ENCODE results near the gene PWWP2B.

The PWWP2B gene

DNA sequence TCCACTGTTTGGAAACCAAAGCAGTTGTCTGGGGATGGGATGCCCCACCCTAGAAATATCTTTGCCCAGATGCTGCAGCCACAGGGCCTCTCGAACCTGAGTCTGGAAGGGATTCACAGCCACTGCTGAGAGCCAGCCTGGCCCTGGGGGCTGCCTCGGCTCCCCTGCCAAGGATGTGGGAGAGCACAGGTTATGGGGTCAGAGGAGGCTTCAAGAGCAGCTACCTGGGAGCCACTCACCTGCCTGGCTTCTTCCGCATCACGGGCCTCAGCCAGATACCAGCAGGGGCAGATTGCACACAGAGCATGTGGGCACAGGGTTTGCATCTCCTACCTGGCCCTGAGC lies 5.4 kb upstream of the PWWP2B start:
- no peak overlapping the region for H3K4me3 ChIP-seq (ENCODE audit: low read length)
- no peak for TF ChIP-seq ZNF274 (IDR thresholded peaks at IDR 0.05; ENCODE audit: low read depth, low read length)

DNA sequence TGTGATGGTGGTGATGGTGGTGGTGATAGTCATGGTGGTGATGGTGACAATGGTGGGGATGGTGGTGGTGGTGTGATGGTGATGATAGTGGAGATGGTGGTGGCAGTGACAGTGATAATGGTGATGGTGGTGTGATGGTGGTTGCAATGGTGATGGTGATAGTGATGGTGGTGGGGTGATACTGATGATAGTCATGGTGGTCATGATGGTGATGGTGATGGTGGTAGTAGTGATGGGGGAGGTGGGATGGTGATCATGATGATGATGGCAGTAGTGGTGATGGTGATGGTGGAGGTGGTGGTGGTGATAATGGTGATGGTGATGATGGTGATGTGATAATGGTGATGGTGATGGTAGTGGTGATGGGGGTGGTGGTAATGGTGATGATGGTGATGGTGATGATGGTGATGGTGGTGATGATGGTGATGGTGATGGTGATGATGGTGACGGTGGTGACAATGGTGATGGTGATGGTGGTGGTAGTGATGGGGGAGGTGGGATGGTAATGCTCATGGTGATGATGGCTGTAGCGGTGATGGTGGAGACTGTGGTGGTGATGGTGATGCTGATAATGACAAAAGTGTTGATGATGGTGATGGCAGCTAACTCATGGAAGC lies 4.7 kb upstream of the PWWP2B start:
- no peak for TF ChIP-seq ZNF274 (IDR thresholded peaks at IDR 0.05; ENCODE audit: low read depth, low read length)
- H3K4me3 ChIP-seq (ENCODE audit: low read length), result no peak overlapping the region

- H3K4me3 ChIP-seq (ENCODE audit: low read length), result no peak overlapping the region
Observed at GRCh38 chr10:132392811-132393694, 3.9 kb upstream of the PWWP2B start.

DNA sequence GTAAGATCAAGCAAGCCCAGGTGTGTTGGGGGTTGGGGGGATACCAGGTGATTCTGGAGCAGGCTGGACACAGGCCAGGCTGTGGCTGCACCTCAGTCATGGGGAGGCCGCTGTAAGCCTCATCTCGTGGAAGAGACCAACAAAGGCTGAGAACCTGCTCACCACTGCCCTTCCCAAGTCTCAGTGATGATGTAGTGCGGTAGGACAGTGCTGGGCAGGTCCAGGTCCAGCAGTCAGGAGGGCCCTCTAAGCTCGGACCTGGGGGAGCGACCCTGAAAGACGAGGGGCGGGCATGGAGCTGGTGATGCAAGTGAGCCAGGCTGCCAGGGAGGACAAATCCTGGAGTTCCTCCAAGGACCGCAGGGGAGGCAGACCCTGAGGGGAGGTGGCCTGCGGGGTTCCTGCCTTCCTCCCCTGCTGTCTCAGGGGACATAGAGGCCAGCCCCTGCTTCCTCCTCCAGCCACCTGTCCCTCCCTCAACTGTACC lies 3.3 kb upstream of the PWWP2B start:
- no peak overlapping the region for H3K4me3 ChIP-seq (ENCODE audit: low read length)
- TF ChIP-seq ZNF274 (IDR thresholded peaks at IDR 0.05; ENCODE audit: low read depth, low read length), result no peak

More at GRCh38 chr10:132392811-132393694, 3.9 kb upstream of the PWWP2B start:
- TF ChIP-seq ZNF274 (IDR thresholded peaks at IDR 0.05; ENCODE audit: low read depth, low read length), result no peak

GRCh38 chr10:132394201-132394811 lies 2.7 kb upstream of the PWWP2B start:
- TF ChIP-seq ZNF274 (IDR thresholded peaks at IDR 0.05; ENCODE audit: low read depth, low read length), result no peak

GRCh38 chr10:132394936-132395703 lies 1.9 kb upstream of the PWWP2B start:
- no peak for TF ChIP-seq ZNF274 (IDR thresholded peaks at IDR 0.05; ENCODE audit: low read depth, low read length)
- H3K4me3 ChIP-seq (ENCODE audit: low read length), result no peak overlapping the region; the same call in 1 of the 2 replicates

More at GRCh38 chr10:132394201-132394811, 2.7 kb upstream of the PWWP2B start:
- H3K4me3 ChIP-seq (ENCODE audit: low read length), result no peak overlapping the region

DNA sequence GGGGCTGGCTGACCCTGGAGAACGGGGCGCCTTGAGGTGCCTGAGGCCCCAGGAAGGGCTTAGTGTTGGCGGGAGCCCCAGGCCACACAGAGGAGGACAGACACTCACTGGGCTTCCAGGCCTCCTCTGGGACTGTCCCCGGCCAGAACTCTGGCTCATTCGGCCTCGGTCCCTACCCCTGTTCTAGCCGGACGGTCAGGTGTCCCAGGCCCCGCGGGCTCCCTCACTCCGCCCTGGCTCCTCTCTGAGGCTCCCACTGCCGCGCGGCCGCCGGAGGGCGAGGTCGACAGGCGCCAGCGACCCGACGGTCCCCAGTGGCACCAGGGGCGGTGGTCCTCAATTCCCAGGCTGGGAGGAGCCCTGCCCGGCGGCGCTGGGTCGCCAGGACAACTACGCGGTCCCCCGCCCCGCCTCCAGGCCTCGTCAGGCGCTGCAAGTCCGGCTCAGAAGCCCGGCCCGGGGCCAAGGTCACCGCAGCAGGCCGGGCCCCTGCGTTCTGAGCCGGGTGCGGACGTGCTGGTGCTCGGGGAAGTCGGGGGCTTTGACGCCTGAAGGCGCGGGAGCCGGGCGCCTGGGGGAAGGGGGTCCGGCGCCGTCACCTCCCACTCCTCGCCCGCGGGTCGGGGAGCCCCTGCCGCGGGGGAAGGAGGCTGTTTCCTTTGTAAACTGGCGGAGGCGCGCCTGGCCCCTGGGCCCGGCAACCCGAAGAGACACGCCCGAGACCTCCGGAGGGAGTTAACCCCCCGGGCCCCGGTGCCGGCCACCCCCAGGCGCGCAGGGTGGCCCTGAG lies 1.1 kb upstream of the PWWP2B start:
- peak overlapping the region; percentile 51; the same call in 1 of the 2 replicates for H3K4me3 ChIP-seq (ENCODE audit: low read length)
- no peak for TF ChIP-seq ZNF274 (IDR thresholded peaks at IDR 0.05; ENCODE audit: low read depth, low read length)

GRCh38 chr10:132396494-132397035 lies 435 bp upstream of the PWWP2B start:
- H3K4me3 ChIP-seq (ENCODE audit: low read length), result peak overlapping the region; percentile 51; the same call in 1 of the 2 replicates
- no peak for TF ChIP-seq ZNF274 (IDR thresholded peaks at IDR 0.05; ENCODE audit: low read depth, low read length)

GRCh38 chr10:132397671-132398565 lies 918 bp downstream of the PWWP2B start:
- TF ChIP-seq ZNF274 (IDR thresholded peaks at IDR 0.05; ENCODE audit: low read depth, low read length), result no peak
- H3K4me3 ChIP-seq (ENCODE audit: low read length), result peak overlapping the region; percentile 40; the same call in 1 of the 2 replicates

DNA sequence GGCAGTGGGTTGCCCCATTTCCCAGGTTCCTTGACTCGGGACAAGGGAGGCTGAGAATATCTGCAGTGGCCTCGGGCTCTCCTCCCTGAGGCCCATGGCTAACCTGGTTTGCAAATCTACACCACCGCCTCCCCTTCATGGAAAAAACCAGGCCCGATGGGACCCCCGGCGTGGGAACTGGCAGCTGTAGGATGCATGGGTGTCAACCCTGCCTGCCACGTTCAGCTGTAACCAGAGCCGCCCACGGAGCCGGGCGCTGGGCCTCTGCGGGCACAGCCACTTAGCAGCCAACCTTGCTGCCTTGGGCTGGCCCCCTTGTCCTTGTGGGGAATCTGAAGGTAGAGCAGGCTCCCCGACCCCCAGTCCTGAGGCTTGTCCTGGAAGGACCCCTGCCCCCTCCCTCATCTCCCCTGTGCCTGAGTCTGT lies 1.6 kb downstream of the PWWP2B start:
- H3K4me3 ChIP-seq (ENCODE audit: low read length), result no peak overlapping the region
- no peak for TF ChIP-seq ZNF274 (IDR thresholded peaks at IDR 0.05; ENCODE audit: low read depth, low read length)

DNA sequence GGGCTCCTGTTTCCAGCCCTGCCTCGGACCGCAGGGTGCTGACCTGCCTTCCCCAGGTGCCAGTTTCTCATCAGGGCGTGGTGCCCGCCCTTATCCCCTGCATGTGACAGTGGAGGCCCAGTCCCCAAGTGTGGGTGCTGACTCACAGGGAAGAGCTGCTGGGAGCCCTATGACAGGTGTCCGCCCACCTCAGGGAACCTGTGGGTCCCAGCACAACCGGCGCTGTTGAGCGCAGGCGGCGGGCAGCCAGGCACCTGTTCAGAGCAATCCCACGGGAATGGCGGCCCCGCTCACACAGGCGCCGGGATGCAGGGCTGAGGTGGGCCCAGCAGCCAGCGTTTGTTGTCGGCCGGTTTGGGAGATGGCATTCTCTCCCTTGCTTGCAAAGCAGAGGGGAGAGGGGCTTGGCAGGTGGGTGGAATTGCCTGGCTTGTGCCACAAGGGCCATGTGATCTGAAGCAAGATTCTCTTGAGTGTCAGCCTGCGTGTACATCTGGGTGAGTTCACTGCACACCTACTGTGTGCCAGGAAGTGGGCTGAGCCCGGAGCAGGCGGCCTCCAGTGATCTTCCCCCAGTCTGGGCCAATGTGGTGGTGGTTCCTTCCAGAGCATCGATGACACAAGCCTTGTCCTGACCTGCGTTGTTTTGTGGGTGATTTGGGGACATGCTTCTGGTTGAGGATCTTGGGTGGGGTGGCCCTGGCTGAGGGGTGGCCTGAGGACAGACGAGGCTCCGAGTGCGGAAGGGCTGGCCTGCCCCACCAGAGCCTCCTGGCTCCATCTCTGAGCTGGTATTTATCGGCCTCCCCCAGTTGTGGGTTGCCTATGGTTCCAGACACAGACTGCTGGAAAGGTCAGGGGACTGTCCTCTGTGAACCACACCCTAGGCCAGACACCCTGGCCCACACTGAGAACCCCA lies 2.4 kb downstream of the PWWP2B start:
- TF ChIP-seq ZNF274 (IDR thresholded peaks at IDR 0.05; ENCODE audit: low read depth, low read length), result no peak
- no peak overlapping the region for H3K4me3 ChIP-seq (ENCODE audit: low read length)

Data from GM08714 (cell line).